ENCODE measurements around the gene IGFBP4. TPM values are rescaled to one million over a fixed set of nuclear protein-coding genes. Genes with fewer than 3 reads are reported as not detected.

Gene IGFBP4
- total RNA-seq, 2 donors from 2014 or later = 132 to 154 TPM

DNA sequence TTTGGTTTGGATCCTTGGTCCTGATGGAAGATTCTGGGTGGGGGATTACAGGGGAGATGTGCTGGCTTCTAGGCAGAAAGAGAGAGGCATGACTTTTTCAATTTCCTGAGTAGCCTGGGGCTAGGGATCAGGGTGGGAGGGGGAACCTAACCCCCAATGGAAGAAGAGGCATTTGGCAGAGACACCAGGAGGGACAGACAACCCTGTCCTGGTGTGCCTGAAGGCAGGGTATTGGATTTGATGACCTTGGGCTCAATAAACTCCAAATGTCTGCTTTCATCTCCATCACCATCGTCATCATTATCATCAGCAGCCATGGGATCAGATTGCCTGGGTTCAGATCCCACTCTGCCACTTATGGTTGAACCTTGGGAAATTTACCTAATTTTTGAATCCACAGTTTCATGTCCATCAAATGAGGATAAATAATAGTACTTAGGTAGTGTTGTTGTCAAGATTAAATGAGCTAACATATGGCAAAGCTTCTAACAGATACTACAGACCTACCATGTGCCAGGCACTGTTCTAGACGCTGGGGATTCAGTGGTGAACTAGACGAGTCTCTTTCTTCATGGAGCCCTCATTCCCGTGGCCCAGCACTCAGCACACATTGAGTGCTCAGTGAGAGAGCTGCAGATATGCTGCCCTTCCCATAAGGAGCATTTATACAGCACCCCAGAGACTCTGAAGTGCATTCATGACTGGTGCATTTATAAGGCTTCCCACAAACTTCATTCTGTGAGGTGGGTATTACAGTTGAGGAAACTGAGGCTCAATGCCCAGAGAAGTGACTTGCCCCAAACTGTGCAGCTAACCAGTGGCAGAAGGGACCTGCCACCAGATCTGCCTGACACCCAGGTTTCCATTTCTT lies 26.8 kb downstream of the IGFBP4 start:
- whole genome bisulfite sequencing = 84% methylated on average over 4 of the region's 4 CpGs
- intact Hi-C loops (cut with DNase I) = loop anchor here (5.0 kb wide), 1 partner anchor 68 kb away; no protein-coding TSS in a partner anchor

GRCh38 chr17:40470932-40471828 lies 27.9 kb downstream of the IGFBP4 start:
- Histone ChIP-seq H3K27me3 (replicated peaks; ENCODE audit: insufficient read depth) (no peaks in the 10 kb centered on the region), H3K9me3 (no peaks in the 10 kb centered on the region), H3K27ac (no peak overlapping the region), H3K36me3 (no peaks in the 10 kb centered on the region), H3K4me3 (no peak overlapping the region), H3K4me1 (replicated peaks) (no peaks in the 10 kb centered on the region)
- DNase-seq (ENCODE audit: low spot score) = no peak
- intact Hi-C loops (cut with DNase I) = loop anchor here (5.0 kb wide), 1 partner anchor 69 kb away; no protein-coding TSS in a partner anchor
- 57% methylated on average over 17 of the region's 17 CpGs for WGBS
- no peak for TF ChIP-seq POLR2A (IDR thresholded peaks at IDR 0.05)
- TF ChIP-seq POLR2AphosphoS5 (IDR thresholded peaks at IDR 0.05) = no peak
- TF ChIP-seq, protein P1, sequence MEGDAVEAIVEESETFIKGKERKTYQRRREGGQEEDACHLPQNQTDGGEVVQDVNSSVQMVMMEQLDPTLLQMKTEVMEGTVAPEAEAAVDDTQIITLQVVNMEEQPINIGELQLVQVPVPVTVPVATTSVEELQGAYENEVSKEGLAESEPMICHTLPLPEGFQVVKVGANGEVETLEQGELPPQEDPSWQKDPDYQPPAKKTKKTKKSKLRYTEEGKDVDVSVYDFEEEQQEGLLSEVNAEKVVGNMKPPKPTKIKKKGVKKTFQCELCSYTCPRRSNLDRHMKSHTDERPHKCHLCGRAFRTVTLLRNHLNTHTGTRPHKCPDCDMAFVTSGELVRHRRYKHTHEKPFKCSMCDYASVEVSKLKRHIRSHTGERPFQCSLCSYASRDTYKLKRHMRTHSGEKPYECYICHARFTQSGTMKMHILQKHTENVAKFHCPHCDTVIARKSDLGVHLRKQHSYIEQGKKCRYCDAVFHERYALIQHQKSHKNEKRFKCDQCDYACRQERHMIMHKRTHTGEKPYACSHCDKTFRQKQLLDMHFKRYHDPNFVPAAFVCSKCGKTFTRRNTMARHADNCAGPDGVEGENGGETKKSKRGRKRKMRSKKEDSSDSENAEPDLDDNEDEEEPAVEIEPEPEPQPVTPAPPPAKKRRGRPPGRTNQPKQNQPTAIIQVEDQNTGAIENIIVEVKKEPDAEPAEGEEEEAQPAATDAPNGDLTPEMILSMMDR (IDR thresholded peaks at IDR 0.05) = no peak

More for the DNA sequence above, 26.8 kb downstream of the IGFBP4 start:
- DNase-seq (ENCODE audit: low spot score) = no peak
- Histone ChIP-seq H3K9me3 (no peaks in the 10 kb centered on the region), H3K4me3 (no peak overlapping the region), H3K36me3 (no peaks in the 10 kb centered on the region), H3K4me1 (replicated peaks) (no peaks in the 10 kb centered on the region), H3K27ac (no peak overlapping the region), H3K27me3 (replicated peaks; ENCODE audit: insufficient read depth) (no peaks in the 10 kb centered on the region)
- TF ChIP-seq, protein P1 (IDR thresholded peaks at IDR 0.05) = no peak
- TF ChIP-seq POLR2A (IDR thresholded peaks at IDR 0.05) (no peak), POLR2AphosphoS5 (IDR thresholded peaks at IDR 0.05) (no peak)

DNA sequence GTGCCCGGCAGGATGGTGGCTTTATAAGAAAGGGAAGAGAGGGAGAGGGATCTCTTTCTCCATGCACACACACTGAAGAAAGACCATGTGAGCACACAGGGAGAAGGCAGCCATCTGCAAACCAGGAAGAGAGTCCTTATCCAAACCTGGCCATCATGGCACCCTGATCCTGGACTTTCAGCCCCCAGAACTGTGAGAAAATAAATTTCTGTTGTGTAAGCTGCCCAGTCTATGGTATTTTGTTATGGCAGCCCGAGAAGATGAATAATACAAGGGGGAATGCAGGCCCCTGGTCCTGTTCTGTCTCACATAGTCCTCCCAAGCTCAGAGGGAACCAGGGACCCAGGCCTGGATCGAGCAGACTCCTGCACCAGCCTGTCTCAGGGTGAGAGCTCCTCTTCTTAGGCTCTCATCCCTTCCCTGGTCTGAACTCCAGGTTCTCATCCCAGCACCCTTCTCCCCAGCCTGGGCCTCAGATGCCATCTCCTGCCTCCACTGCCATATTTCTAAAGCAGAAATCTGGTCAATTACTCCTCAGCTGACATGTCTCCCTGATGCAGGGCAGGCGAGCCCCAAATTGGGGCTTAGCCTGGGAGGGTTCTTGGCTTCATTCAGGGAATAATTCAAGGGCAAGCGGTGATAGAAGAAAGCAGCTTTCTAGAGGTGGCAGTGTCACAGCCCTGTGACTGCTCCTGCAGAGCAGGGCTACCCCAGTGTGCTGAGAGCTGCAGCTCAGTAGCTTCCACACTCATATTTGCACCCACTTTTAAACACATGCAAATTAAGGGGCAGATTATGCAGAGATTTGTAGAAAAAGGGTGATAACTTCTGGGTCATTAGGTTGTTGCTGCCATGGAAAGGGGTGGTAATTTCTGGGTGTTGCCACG lies 28.8 kb downstream of the IGFBP4 start:
- 89% methylated on average over 6 of the region's 6 CpGs for WGBS
- intact Hi-C loops (cut with DNase I) = loop anchor here (5.0 kb wide), 1 partner anchor 70 kb away; no protein-coding TSS in a partner anchor
- Histone ChIP-seq H3K27ac (no peak overlapping the region), H3K4me1 (replicated peaks) (no peaks in the 10 kb centered on the region), H3K9me3 (no peaks in the 10 kb centered on the region), H3K4me3 (no peak overlapping the region), H3K27me3 (replicated peaks; ENCODE audit: insufficient read depth) (no peaks in the 10 kb centered on the region), H3K36me3 (no peaks in the 10 kb centered on the region)
- TF ChIP-seq POLR2A (IDR thresholded peaks at IDR 0.05) (no peak), POLR2AphosphoS5 (IDR thresholded peaks at IDR 0.05) (no peak)
- TF ChIP-seq, protein P1 (IDR thresholded peaks at IDR 0.05) = no peak
- DNase-seq (ENCODE audit: low spot score) = no peak

- 92% methylated on average over 3 of the region's 3 CpGs for WGBS
- intact Hi-C loops (cut with DNase I) = loop anchor here (5.0 kb wide), 1 partner anchor 71 kb away; no protein-coding TSS in a partner anchor
- H3K27me3 ChIP-seq (replicated peaks; ENCODE audit: insufficient read depth) = no peaks in the 10 kb centered on the region
- no peak for TF ChIP-seq POLR2AphosphoS5 (IDR thresholded peaks at IDR 0.05)
- TF ChIP-seq, protein P1 (IDR thresholded peaks at IDR 0.05) = no peak
- no peak for TF ChIP-seq POLR2A (IDR thresholded peaks at IDR 0.05)
- no peak overlapping the region for H3K4me3 ChIP-seq
- no peaks in the 10 kb centered on the region for H3K9me3 ChIP-seq
- H3K4me1 ChIP-seq (replicated peaks) = no peaks in the 10 kb centered on the region
- no peak for DNase-seq (ENCODE audit: low spot score)
- H3K36me3 ChIP-seq = no peaks in the 10 kb centered on the region
- H3K27ac ChIP-seq = no peak overlapping the region
Observed at GRCh38 chr17:40472733-40473452, 29.6 kb downstream of the IGFBP4 start.
